Measurements from ENCODE around the gene HRAS.

HRAS gene

GRCh38 chr11:501001-501682 lies 34.2 kb downstream of the HRAS start:
- H3K36me3 Mint-ChIP-seq (ENCODE audit: insufficient read depth) = peaks cover 53% of the 10 kb centered on the region
- H3K9me3 Mint-ChIP-seq = no peaks in the 10 kb centered on the region
- H3K27ac Mint-ChIP-seq = peak overlapping the region in 1 of 2 donors; percentile 69
- H3K4me1 Mint-ChIP-seq (ENCODE audit: low read depth in 2 of 2) = peaks cover 6 to 15% of the 10 kb centered on the region in 2 donors
- no peak for DNase-seq
- no peak for ATAC-seq (replicated peaks)
- no peaks in the 10 kb centered on the region for H3K27me3 Mint-ChIP-seq
- no peak overlapping the region for H3K4me3 Mint-ChIP-seq

GRCh38 chr11:499201-500076 lies 35.9 kb downstream of the HRAS start:
- H3K27me3 Mint-ChIP-seq = no peaks in the 10 kb centered on the region
- peak overlapping the region in 1 of 2 donors; percentile 65 for H3K27ac Mint-ChIP-seq
- ATAC-seq (replicated peaks) (no peak), DNase-seq (no peak)
- no peaks in the 10 kb centered on the region for H3K9me3 Mint-ChIP-seq
- H3K36me3 Mint-ChIP-seq (ENCODE audit: insufficient read depth) = peaks cover 50% of the 10 kb centered on the region
- peaks cover 4 to 13% of the 10 kb centered on the region in 2 donors for H3K4me1 Mint-ChIP-seq (ENCODE audit: low read depth in 2 of 2)
- H3K4me3 Mint-ChIP-seq = no peak overlapping the region

- peaks cover 52% of the 10 kb centered on the region for H3K36me3 Mint-ChIP-seq (ENCODE audit: insufficient read depth)
- H3K27me3 Mint-ChIP-seq = no peaks in the 10 kb centered on the region
- no peak for DNase-seq
- peak overlapping the region in 1 of 2 donors; percentile 82 for H3K27ac Mint-ChIP-seq
- peaks cover 4 to 11% of the 10 kb centered on the region in 2 donors for H3K4me1 Mint-ChIP-seq (ENCODE audit: low read depth in 2 of 2)
- peak overlapping the region in 1 of 2 donors; percentile 4 for H3K4me3 Mint-ChIP-seq
- H3K9me3 Mint-ChIP-seq = no peaks in the 10 kb centered on the region
- no peak for ATAC-seq (replicated peaks)
Observed at GRCh38 chr11:498297-499181, 36.8 kb downstream of the HRAS start.

- DNase-seq (no peak), ATAC-seq (replicated peaks) (no peak)
- H3K4me3 Mint-ChIP-seq = no peak overlapping the region
- peaks cover 58% of the 10 kb centered on the region for H3K36me3 Mint-ChIP-seq (ENCODE audit: insufficient read depth)
- peaks cover 4 to 11% of the 10 kb centered on the region in 2 donors for H3K4me1 Mint-ChIP-seq (ENCODE audit: low read depth in 2 of 2)
- peak overlapping the region in 1 of 2 donors; percentile 82 for H3K27ac Mint-ChIP-seq
- H3K27me3 Mint-ChIP-seq = no peaks in the 10 kb centered on the region
- no peaks in the 10 kb centered on the region for H3K9me3 Mint-ChIP-seq
Observed at GRCh38 chr11:497565-498296, 37.6 kb downstream of the HRAS start.

- Mint-ChIP-seq H3K4me3 (no peak overlapping the region), H3K27ac (peak overlapping the region in 1 of 2 donors; percentile 82), H3K4me1 (ENCODE audit: low read depth in 2 of 2) (peaks cover 4 to 10% of the 10 kb centered on the region in 2 donors), H3K36me3 (ENCODE audit: insufficient read depth) (peaks cover 56% of the 10 kb centered on the region), H3K9me3 (no peaks in the 10 kb centered on the region), H3K27me3 (no peaks in the 10 kb centered on the region)
- no peak for DNase-seq
- no peak for ATAC-seq (replicated peaks)
Observed at GRCh38 chr11:496834-497564, 38.4 kb downstream of the HRAS start.

GRCh38 chr11:495537-495931 lies 39.8 kb downstream of the HRAS start:
- H3K36me3 Mint-ChIP-seq (ENCODE audit: insufficient read depth) = peaks cover 47% of the 10 kb centered on the region
- ATAC-seq (replicated peaks) = no peak
- no peak for DNase-seq
- H3K27me3 Mint-ChIP-seq = no peaks in the 10 kb centered on the region
- peak overlapping the region in 1 of 2 donors; percentile 30 for H3K4me3 Mint-ChIP-seq
- H3K9me3 Mint-ChIP-seq = no peaks in the 10 kb centered on the region
- peaks cover 4 to 7% of the 10 kb centered on the region in 2 donors for H3K4me1 Mint-ChIP-seq (ENCODE audit: low read depth in 2 of 2)
- H3K27ac Mint-ChIP-seq = peak overlapping the region in 1 of 2 donors; percentile 67

- Mint-ChIP-seq H3K27ac (no peak overlapping the region), H3K27me3 (no peaks in the 10 kb centered on the region), H3K9me3 (no peaks in the 10 kb centered on the region), H3K4me1 (ENCODE audit: low read depth in 2 of 2) (peaks cover 4 to 7% of the 10 kb centered on the region in 2 donors), H3K36me3 (ENCODE audit: insufficient read depth) (peaks cover 44% of the 10 kb centered on the region), H3K4me3 (no peak overlapping the region)
- DNase-seq = no peak
- no peak for ATAC-seq (replicated peaks)
Observed at GRCh38 chr11:494761-495536, 40.4 kb downstream of the HRAS start.

- H3K36me3 Mint-ChIP-seq (ENCODE audit: insufficient read depth) = peaks cover 39% of the 10 kb centered on the region
- peak overlapping the region; percentile 20 to 73 for H3K27ac Mint-ChIP-seq
- no peak for ATAC-seq (replicated peaks)
- H3K9me3 Mint-ChIP-seq = no peaks in the 10 kb centered on the region
- H3K4me3 Mint-ChIP-seq = no peak overlapping the region
- no peak for DNase-seq
- H3K27me3 Mint-ChIP-seq = no peaks in the 10 kb centered on the region
- H3K4me1 Mint-ChIP-seq (ENCODE audit: low read depth in 2 of 2) = peaks cover 4 to 5% of the 10 kb centered on the region in 2 donors
Observed at GRCh38 chr11:492427-493226, 42.7 kb downstream of the HRAS start.

GRCh38 chr11:491358-491757 lies 44.0 kb downstream of the HRAS start:
- Mint-ChIP-seq H3K9me3 (no peaks in the 10 kb centered on the region), H3K27me3 (no peaks in the 10 kb centered on the region), H3K4me3 (no peak overlapping the region), H3K36me3 (ENCODE audit: insufficient read depth) (peaks cover 27% of the 10 kb centered on the region), H3K4me1 (ENCODE audit: low read depth in 2 of 2) (peaks cover 0 to 4% of the 10 kb centered on the region in 2 donors), H3K27ac (no peak overlapping the region)
- ATAC-seq (replicated peaks) (no peak), DNase-seq (no peak)

- ATAC-seq (replicated peaks) (no peak), DNase-seq (no peak)
- peaks cover 0 to 3% of the 10 kb centered on the region in 2 donors for H3K4me1 Mint-ChIP-seq (ENCODE audit: low read depth in 2 of 2)
- H3K9me3 Mint-ChIP-seq = no peaks in the 10 kb centered on the region
- H3K4me3 Mint-ChIP-seq = no peak overlapping the region
- H3K36me3 Mint-ChIP-seq (ENCODE audit: insufficient read depth) = peaks cover 22% of the 10 kb centered on the region
- no peak overlapping the region for H3K27ac Mint-ChIP-seq
- H3K27me3 Mint-ChIP-seq = no peaks in the 10 kb centered on the region
Observed at GRCh38 chr11:490930-491260, 44.5 kb downstream of the HRAS start.

GRCh38 chr11:490186-490929 lies 45.0 kb downstream of the HRAS start:
- Mint-ChIP-seq H3K27me3 (no peaks in the 10 kb centered on the region), H3K36me3 (ENCODE audit: insufficient read depth) (peaks cover 19% of the 10 kb centered on the region), H3K27ac (no peak overlapping the region), H3K4me3 (no peak overlapping the region), H3K4me1 (ENCODE audit: low read depth in 2 of 2) (no peaks in the 10 kb centered on the region), H3K9me3 (no peaks in the 10 kb centered on the region)
- DNase-seq (no peak), ATAC-seq (replicated peaks) (no peak)
